Measurements from ENCODE around the gene WDR54.

WDR54 gene

DNA sequence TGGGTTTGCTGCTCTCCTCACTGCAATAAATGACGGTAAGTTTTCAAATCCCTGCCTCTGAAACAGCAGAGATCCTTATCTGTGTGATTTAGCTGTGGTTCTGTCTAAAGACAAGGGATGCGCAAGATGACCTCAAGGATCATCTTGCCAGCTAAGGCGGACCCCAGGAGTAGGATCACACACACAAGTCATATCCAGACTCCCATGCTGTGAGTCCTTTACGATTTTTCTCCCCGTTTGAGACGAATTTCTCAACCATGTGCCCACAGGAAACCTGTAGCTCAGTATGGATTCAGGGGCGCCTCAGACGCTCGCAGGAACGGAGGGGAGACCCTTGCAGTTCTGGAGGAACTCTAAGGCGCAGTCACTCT lies 30.3 kb upstream of the WDR54 start:
- peak overlapping the region; percentile 88 for H3K27ac ChIP-seq
- TF ChIP-seq, protein P1, sequence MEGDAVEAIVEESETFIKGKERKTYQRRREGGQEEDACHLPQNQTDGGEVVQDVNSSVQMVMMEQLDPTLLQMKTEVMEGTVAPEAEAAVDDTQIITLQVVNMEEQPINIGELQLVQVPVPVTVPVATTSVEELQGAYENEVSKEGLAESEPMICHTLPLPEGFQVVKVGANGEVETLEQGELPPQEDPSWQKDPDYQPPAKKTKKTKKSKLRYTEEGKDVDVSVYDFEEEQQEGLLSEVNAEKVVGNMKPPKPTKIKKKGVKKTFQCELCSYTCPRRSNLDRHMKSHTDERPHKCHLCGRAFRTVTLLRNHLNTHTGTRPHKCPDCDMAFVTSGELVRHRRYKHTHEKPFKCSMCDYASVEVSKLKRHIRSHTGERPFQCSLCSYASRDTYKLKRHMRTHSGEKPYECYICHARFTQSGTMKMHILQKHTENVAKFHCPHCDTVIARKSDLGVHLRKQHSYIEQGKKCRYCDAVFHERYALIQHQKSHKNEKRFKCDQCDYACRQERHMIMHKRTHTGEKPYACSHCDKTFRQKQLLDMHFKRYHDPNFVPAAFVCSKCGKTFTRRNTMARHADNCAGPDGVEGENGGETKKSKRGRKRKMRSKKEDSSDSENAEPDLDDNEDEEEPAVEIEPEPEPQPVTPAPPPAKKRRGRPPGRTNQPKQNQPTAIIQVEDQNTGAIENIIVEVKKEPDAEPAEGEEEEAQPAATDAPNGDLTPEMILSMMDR (conservative IDR thresholded peaks at IDR 0.05), result no peak
- TF ChIP-seq ZFX (IDR thresholded peaks at IDR 0.05), result no peak

- TF ChIP-seq, protein P1 (conservative IDR thresholded peaks at IDR 0.05), result peak; percentile 91
- TF ChIP-seq ZFX (IDR thresholded peaks at IDR 0.05), result no peak
- peak overlapping the region; percentile 88 for H3K27ac ChIP-seq
These were observed 29.7 kb upstream of the WDR54 start for GRCh38 chr2:74391580-74392448.

DNA sequence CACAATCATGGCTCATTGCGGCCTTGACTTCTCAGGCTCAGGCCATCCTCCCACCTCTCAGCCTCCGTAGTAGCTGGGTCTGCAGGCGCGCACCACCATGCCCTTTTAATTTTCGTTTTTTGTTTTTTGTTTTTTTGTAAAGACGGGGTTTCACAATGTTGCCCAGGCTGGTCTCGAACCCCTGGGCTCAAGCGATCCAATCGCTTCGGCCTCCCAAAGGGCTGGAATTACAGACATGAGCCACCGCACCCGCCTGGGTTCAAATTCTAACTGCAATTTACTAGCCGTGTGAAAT lies 29.1 kb upstream of the WDR54 start:
- no peak for TF ChIP-seq ZFX (IDR thresholded peaks at IDR 0.05)
- TF ChIP-seq, protein P1 (conservative IDR thresholded peaks at IDR 0.05), result no peak
- H3K27ac ChIP-seq, result peak overlapping the region; percentile 88

GRCh38 chr2:74393525-74393924 lies 28.0 kb upstream of the WDR54 start:
- H3K27ac ChIP-seq, result no peak overlapping the region
- TF ChIP-seq, protein P1 (conservative IDR thresholded peaks at IDR 0.05), result no peak
- TF ChIP-seq ZFX (IDR thresholded peaks at IDR 0.05), result no peak

DNA sequence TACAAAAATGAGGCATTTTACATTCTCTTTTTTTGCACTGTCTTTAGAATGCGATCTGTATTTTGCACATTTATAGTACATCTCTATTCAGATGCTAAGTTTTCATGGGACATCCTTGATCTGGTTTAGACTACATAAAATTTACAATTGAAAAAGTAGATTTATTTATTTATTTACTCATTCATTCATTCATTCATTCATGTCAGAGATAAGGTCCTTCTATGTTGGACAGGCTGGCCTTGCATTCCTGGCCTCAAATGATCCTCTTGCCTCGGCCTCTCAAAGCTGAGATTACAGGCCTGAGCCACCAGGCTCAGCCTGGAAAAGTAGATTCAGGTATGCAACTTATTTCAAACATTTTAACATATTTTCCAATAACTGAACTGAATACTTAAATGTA lies 25.4 kb upstream of the WDR54 start:
- no peak overlapping the region for H3K27ac ChIP-seq
- TF ChIP-seq ZFX (IDR thresholded peaks at IDR 0.05), result no peak
- TF ChIP-seq, protein P1 (conservative IDR thresholded peaks at IDR 0.05), result no peak

DNA sequence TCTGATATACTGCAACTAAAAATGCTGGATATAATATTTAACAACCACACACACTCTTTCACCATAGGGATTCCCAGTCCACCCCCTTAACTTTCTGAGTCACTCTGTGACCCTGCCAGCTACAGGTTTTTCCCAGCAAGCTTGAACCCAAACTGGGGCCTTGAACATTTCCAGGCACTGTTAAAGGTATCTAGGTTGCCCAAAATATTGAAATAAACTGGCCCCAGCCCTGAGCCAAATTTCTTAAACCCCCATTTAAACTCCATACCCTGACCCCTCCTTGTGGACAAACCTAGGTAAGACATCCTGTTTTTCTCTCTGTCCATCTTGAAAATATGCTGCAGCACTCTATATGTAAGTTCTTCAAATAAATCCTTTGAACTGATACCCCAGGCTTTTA lies 21.7 kb upstream of the WDR54 start:
- TF ChIP-seq ZFX (IDR thresholded peaks at IDR 0.05), result no peak
- TF ChIP-seq, protein P1 (conservative IDR thresholded peaks at IDR 0.05), result peak; percentile 47
- no peak overlapping the region for H3K27ac ChIP-seq

GRCh38 chr2:74401891-74402290 lies 19.6 kb upstream of the WDR54 start:
- H3K27ac ChIP-seq, result no peak overlapping the region
- TF ChIP-seq ZFX (IDR thresholded peaks at IDR 0.05), result no peak
- TF ChIP-seq, protein P1 (conservative IDR thresholded peaks at IDR 0.05), result no peak

Data from C4-2B (cell line).